Measurements from ENCODE around the gene PLAC8.
A peak's percentile ranks its signal among the peaks of the same experiment; 100 is the strongest.
"Not testable (repeated sequence)": the region's sequence is repeated elsewhere in the genome, so short reads cannot be mapped to it uniquely, and the experiment has no call there.

PLAC8 gene

DNA sequence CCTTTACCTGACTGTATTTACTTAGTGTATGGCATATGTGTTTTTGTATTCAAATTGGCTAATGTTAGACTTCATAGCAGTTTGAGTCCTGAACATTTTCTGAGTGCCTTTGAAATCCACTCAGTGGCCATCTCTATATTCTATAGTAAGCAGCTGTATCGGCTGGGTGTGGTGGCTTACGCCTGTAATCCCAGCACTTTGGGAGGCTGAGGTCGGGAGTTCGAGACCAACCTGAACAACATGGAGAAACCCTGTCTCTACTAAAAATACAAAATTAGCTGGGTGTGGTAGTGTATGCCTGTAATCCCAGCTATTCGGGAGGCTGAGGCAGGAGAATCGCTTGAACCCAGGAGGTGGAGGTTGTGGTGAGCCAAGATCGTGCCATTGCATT is 2.8 kb downstream of the PLAC8 start:
- DNase-seq, result not testable (repeated sequence)

DNA sequence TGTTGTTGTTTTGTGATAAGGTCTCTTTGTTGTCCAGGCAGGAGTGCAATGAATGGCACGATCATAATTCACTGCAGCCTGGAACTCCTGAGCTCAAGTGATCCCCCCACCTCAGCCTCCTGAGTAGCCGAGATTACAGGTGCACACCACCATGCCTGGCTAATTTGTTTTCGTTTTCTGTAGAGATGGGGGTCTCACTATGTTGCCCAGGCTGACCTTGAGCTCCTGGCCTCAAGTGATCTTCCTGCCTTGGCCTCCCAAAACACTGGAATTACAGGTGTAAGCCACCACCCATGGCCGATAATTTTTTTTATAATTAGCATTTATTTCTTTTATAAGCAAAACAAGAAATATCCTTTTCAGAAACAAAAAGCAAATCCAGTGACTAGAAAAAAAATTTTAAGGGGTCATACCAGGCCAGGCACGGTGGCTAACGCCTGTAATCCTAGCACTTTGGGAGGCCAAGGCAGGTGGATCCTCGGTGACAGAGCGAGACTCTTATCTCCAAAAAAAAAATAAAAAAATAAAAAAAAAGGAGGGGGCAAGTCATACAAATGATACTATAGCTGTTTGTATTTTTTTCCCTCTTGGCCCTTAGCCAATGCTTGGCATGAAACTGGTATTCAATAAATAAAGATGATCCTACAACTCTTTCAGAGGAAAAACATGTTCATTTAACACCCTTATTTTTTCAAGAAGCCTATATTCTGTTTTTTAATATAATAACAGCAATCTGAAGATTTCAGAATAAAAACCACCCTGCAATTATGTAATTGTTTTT is 3.4 kb downstream of the PLAC8 start:
- DNase-seq, result no peak

DNA sequence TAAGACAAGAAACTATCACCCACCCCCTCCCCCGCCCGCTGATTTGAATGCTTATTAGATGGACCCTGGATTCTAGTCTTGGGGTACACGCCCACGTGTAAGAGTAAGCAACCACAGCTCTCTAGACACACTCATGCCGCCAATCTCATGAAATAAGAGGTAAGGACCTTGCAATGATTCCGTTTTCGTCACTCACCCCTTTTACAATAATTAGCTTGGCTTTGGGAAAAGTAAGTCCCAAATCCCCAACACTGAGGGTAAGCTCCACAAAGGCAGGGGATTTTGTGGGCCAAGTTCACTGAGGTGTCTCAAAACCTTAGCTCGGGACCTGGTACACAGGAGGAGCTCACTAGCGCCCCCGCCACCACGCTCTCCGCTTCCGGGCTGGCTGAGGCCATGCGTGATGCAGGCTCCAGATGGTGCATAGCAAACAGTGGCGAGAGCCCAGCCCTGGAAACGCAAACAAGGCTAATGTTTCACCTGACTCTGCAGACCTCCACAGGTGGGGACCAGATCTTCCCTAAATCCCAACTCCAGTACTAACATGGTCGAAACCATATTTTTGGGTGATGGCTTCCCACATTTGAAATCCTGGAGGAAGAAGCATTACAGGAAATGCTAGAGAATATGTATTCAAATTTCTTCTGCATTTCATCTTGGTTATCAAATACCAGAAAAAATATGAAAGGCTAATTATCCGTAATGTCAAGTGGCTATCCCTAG is 4.1 kb downstream of the PLAC8 start:
- DNase-seq, result peak; percentile 85

DNA sequence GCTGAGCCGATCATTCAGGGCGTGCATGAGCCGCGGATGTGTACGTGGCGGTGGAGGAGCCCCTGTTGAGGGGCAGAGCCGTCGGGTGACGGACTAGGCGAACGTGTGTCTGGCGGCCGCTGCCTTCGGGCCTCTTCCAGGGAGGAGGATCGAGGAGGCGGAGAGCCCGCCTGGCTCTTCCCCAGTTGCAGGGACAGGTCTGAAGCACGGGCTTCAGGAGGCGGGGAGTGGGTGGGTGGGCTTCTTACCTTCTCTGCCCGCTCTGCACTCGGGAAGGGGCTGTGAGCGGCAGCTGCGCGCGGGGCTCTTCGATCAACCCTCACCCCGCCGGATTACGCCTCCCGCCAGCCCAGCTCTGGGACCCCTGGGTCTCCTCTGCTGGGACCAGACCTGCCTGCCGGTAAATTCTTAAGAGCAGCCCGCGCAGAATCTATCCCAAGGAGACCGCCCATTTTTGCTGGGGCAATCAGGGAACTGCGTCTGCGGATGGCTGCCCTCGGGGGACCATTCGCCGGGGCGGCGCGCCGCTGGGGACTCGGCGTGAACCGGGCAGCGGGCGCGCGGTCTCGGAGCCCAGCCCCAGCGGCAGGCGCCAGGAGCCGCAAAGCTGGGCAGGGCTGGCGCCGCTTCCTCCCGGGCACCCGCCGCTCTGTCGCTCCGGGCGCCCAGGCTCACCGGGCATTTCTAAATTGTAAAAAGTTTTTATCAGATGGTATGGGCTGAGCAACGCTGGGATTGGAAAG is 4.9 kb downstream of the PLAC8 start:
- DNase-seq, result peak; percentile 51

DNA sequence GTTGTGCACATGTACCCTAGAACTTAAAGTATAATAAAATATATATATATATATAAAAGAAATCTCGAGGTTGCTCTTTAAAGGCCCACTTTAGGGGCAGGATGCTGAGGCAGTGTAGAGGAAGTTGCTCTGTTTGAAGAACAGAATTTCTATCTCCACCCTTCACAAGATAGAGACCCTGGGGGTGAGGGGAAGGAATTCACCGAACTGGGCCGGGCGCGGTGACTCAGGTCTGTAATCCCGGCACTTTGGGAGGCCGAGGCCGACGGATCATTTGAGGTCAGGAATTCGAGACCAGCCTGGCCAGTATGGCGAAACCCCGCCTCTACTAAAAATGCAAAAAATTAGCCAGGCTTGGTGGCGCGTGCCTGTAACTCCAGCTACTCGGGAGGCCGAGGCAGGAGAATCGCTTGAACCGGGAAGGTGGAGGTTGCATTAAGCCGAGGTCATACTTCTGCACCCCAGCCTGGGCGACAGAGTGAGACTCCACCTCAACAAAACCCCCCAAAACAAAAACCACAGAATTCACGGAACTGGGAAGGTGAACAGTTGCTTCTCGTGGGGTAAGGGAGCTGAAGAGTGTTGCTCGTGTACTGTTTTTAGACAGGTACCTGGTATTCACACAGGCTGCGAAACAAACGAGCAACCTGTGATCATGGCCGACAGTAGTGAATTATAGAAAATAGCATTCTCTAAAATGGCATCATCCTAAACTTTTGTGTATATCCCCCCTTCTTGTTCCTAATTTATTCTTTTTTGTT is 6.2 kb downstream of the PLAC8 start:
- no peak for DNase-seq

DNA sequence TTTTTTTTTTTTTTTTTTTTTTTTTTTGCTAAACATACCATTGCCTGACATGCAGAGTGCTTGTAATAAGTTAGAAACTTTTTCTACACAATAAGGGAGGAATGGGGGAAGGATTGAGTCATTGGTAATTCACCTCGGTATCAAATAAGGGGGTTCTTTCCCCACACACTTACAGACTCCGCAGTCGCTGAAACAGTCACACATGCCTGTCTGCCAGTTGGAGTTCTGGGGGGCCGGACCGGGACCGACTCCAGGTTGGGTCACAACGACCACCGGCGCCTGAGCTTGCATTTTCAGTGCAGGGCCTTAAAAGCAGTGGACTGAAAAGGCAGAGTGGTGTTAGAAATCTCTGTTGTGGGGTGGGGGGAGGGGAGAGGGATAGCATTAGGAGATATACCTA is 6.9 kb downstream of the PLAC8 start:
- no peak for DNase-seq

DNA sequence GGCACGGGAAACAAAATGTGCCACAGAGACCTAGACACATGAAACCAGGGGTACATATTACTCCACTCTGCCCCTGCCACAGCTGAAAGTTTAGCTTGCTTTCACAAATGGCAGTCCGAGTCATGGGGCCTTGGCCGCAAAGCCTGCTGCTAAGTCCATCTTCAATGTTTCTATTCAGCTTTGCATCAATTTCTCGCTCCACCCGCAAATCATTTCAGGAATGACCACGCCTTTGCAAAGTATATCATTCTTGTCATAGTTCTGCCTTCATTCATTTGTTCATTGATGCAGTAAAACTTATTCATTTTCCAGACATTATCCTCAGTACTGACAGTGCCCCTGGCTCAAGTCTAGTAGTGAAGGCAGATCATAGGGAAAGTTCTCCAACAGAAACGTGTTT is 9.5 kb downstream of the PLAC8 start:
- no peak for DNase-seq

DNA sequence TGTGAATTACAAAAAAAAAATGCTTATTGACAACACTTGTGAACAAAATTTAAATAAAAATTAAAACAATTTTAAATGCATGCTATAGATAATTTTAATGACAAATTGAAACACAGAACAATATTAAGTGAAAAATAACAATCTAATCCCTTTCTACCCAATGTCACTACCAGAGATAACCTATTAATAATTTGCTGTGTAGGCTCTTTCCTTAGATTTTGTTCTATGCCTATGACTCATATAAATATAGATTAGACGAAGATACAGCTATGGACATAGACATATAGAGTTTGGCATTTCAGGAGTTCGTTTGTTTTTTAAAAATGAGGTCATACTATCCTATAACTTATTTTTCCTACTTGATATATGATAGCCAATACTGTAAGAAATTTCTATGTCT is 18.1 kb downstream of the PLAC8 start:
- DNase-seq, result no peak

DNA sequence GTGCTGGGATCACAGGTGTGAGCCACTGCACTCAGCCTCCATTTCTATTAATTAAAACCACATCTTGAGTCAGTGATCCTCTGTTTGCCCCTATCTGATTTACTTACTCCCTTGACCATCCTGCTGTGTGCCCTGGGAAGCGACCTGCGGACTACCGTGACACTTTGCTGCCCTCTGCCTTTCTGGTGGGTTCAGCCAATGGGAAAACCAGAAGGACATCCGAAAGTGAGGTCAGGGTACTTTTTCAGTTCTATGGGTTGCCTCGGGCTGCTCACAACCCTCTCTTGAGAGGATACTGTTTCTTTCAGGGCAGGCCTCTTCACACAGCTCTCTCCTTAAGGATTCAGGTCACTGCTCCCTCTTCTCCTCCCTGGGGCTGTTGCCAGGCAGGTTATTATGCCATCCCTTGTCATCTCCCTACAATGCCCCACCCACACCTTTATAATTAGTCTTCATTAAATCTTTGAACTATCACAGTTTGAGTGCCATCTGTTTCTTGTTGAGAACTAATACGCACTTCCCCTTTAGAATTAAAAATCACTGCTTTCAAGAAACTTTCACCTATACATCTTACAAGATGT is 21.4 kb downstream of the PLAC8 start:
- no peak for DNase-seq

DNA sequence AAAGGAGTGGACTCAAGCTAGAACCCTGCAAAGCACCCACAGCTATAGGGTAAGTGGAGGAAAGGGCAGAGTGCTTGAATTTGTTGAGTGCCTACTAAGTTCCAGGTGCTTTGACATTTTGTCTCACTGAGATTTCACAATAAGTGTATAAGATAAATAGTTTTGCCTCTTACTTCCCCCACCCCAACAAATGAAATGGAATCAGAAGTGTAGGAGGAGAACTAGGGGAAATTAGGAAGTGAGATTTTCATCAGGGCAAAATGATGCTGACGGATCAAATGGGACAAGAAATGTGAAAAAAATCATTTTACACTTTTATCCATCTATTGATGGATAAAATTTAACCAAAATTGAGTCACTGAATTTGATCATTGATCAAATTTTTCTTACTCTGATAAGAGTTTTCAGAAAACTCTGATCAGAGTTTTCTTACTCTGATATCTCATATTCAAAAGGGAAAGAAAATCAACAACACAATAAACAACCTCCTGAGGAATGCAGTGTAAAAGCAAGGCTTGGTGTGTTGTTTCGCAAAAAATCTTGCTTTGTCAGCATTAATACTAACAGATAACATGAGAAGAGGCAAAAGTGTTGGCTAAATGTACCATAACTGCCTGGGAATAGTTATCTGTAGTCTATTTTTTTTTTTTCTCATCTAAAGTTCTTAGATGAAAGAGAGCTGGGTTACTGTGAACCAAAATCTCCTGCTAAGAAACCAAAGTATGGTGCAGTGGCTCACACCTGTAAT is 24.9 kb downstream of the PLAC8 start:
- DNase-seq, result no peak

DNA sequence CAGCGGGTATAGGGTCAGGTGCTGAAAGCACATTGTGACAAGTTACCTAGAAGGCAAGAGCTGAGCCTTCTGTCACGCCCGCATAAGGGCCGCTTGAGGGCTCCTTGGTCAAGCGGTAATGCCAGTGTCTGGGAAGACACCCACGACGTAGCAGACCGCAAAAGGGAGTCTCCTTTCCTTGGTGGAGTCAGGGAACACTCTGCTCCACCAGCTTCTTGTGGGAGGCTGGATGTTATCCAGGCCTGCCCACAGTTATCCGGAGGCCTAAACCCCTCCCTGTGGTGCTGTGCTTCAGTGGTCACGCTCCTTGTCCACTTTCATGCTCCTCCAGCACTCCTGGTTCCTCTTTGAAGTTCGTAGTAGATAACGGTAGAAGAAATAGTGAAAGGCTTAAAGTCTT is 29.6 kb downstream of the PLAC8 start:
- DNase-seq, result not testable (repeated sequence)

DNA sequence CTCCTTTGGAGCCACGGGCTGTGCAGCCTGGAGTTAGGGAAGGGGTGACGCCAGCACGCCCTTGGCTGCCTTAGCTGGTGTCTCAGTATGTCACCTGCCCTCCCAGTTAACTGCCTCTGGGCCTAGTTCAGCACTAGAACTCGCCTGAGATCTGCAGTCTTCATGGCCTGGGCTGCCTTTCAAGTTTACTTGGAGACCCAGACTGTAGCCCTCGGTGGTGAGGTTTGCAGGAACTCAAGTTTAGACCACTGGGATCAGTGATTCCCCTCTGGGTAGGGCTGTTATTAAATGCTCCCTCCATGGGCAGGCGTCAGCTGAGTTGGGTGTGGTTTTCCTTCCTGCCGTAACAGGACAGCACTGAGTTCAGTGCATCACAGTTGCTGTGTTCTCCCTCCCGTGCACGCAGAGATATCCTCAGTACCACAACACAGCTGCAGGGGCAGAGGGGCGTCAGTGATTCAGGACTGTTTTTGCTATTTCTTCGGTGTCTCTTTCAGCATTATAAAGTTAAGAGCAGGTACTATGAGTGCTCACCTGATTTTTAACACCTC is 30.5 kb downstream of the PLAC8 start:
- DNase-seq, result no peak

DNA sequence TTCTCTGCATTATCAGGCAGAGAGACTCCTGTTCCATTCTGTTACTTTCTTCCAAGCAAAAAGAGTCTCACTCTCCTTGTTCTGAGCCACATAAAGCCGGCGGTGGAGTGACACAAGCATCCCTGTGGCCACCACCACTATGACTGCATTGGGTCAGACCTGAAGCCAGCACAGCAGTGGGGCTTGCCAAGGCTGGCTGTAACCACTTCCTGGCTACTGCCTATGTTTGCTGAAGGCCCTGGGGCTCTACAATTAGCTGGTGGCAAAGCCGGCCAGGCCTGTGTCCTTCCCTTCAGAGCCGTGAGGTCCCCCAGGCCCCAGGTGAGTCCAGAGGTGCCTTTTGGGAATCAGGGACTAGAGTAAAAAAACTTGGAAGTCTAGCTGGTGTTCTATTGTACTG is 31.8 kb downstream of the PLAC8 start:
- no peak for DNase-seq

DNA sequence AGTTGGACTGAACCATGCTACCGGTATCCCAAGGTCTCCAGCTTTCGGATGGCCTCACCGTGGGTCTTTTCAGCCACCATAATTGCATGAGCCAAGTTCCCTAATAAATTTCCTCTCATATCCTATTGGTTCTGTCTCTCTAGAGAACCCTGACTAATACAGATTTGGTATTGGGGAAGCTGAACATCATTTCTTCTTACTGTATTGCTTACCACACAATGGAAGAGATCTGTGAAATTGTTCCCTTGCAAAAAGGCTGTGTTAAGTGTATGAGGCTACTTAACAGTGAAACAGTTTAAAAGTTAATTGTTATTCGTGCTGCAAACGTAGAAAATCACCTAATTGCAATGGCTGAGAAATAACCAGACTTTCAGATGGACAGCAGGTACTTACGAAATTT is 34.0 kb downstream of the PLAC8 start:
- DNase-seq, result no peak

DNA sequence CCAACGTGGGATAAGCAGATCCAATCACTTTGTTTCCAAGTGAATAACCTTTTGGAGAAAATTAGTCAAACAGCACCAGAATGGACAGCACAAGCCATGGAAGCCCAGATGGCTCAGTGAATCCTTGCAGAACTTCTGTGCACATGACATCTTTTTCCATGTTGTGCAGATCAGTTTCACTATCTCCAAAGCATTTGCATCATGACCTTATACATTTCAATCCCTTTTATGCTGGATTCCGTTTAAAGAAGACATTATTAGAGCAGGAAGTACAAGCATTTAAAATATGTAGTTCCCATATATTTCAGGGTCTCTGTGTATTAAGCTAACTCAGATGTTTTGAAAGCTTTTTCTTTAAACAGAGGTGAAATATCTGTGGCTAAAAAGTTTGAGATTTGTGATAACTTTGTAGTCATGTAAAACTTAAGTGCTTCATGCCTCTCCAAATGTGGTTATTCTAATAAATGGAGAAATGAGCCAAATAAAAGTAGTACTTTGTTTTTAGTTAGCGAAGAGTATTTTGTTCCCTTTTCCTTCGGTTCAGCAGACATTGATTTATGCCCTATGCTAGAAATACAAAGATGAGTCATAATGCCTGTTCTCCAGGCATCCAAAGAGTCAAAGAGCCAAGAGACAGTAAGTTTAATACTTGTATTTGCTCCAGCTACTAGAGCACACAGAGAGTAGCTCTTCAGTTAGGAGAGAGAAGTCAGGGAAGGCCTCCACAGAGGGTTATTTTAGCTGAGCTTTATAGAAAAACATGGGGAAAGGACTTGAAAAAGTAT is 39.0 kb downstream of the PLAC8 start:
- no peak for DNase-seq

DNA sequence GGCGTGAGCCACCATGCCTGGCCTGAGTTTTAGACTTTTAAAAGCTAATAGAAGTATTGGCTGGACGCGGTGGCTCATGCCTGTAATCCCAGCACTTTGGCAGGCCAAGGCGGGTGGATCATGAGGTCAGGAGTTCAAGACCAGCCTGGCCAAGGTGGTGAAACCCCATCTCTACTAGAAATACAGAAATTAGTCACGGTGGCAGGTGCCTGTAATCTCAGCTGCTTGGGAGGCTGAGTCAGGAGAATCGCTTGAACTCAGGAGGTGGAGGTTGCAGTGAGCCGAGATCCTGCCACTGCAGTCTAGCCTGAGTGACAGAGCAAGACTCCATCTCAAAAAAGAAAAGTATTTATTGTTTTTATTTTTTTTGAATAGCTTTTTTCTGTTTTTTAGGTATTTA is 39.7 kb downstream of the PLAC8 start:
- DNase-seq, result not testable (repeated sequence)

DNA sequence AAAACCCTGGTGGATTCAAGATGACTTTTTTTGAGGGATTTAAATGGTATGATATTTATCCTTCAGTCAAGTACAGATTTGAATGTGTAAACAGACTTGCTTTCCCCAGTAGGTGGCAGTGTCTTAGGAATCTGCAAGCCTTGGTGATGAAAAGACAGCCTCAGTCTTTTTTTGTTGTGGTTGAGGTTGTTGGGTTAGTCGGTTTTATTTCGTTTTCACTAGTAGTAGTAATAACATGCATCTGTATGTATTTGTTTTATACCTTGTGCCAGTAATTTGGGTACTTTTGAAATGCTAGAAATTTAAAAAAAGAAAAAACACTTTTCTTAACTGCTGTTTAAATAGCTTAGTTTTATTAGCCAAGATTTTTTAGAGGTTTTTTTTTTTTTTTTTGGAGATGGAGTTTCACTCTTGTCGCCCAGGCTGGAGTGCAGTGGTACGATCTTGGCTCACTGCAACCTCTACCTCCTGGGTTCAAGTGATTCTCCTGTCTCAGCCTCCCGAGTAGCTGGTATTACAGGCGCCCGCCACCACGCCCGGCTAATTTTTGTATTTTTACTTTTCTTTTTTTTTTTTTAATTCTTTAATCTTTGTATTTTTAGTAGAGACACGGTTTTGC is 40.3 kb downstream of the PLAC8 start:
- peak; percentile 20 for DNase-seq

DNA sequence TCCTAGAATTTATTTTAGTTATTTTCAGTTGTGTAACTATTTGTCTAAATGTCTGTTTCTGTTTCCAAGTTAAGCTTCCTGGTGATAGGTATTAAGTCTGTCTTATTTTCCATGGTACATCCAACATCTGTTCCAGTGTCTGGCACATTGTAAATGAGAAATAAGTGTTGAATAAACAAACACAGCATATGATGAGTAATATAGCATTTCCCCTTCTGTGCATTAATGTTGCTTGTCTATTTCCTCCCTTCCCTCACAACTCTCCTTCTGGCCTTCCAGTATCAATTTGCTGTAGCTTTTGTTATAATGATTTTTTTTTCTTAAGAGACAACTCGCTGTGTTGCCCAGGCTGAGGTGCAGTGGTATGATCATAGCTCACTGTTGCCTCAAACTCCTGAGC is 43.4 kb downstream of the PLAC8 start:
- DNase-seq, result no peak

DNA sequence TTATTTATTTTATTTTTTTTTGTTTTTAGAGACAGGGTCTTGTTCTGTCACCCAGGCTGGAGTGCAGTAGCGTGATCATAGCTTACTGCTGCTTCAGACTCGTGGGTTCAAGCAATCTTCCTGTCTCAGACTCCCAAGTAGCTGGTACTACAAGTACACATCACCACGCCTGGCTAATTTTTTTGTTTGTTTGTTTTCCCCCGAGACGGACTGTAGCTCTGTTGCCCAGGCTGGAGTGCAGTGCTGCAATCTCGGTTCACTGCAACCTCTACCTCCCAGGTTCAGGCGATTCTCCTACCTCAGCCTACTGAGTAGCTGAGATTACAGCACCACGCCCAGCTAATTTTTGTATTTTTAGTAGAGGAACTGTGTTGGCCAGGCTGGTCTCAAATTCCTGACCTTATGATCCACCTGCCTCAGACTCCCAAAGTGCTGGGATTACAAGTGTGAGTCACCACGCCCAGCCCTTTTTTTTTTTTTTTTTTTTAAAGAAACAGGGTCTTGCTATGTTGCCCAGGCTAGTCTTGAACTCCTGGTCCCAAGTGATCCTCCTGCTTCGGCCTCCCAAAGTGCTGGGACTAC is 47.4 kb downstream of the PLAC8 start:
- no peak for DNase-seq

DNA sequence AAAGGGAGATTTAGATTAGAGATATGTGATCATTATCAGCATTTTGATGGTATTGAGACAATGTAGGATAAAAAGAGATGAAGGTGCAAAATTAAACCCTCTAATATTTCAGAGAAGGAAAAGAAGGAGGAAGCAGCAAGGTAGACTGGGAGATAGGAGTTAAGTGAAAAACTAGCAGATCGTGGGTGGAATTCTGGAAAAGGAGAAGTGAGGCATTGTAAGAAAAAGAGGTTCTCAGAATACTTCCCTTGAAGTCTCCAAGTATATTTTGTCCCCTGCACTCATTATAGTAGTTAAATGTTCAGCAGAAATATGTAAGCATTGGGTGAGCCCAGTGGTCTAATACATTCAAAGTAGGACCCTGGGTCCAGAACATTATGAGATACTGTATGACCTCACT is 49.3 kb downstream of the PLAC8 start:
- no peak for DNase-seq

Data from stimulated activated naive CD4-positive, alpha-beta T cell treated with Interleukin-2 at 50 U/mL for 16 hours (primary cell).